Vagina (tissue), 2 donors: ENCODE data around the gene ZFP91. TPM values are rescaled to one million over a fixed set of nuclear protein-coding genes. Genes with fewer than 3 reads are reported as not detected.

Experiments used
- DNase-seq, 2 donors: peaks; one replicate each; pipeline ENCODE4 v3.0.0-alpha.2; 2017; ENCODE audit errors: extremely low spot score in 2 of 2
- H3K27ac ChIP-seq: fragments of 200-600 bp; sonication (generic); one replicate; pipeline ENCODE4 v1.5.1; 2019
- H3K27me3 ChIP-seq: fragments of 200-600 bp; sonication (generic); one replicate; pipeline ENCODE4 v1.5.1; 2019
- H3K36me3 ChIP-seq, 2 donors: fragments of 200-600 bp; sonication (generic); one replicate each; pipeline ENCODE4 v1.5.1; 2017 to 2019
- H3K4me1 ChIP-seq: fragments of 200-600 bp; sonication (generic); one replicate; pipeline ENCODE4 v1.5.1; 2019
- H3K4me3 ChIP-seq, 2 donors: fragments of 200-600 bp; sonication (generic); 1 replicate in 1 of 2; 2 replicates in 1 of 2; pipeline ENCODE4 v1.5.1; 2016 to 2019
- H3K9me3 ChIP-seq: fragments of 200-600 bp; sonication (generic); one replicate; pipeline ENCODE4 v1.5.1; 2019
- CTCF ChIP-seq, 3 experiments: fragments of 450-650 bp in 2 of 3; fragments of 200-600 bp in 1 of 3; sonication (generic) in 1 of 3; IDR thresholded peaks; one replicate each; pipeline ENCODE4 v1.5.1; 2017 to 2019; ENCODE audit warnings: antibody characterized with exemption in 3 of 3, mild to moderate bottlenecking in 2 of 3, moderate library complexity in 2 of 3
- POLR2A ChIP-seq, 2 donors: fragments of 450-650 bp; IDR thresholded peaks; one replicate each; pipeline ENCODE4 v1.6.1; 2017; ENCODE audit warnings: antibody characterized with exemption in 2 of 2, mild to moderate bottlenecking in 2 of 2, moderate library complexity in 2 of 2
- POLR2AphosphoS5 ChIP-seq, 2 donors: sonication (generic); formaldehyde crosslinking; IDR thresholded peaks; one replicate each; pipeline ENCODE4 v1.9.0; 2017; ENCODE audit warnings: antibody characterized with exemption in 2 of 2, mild to moderate bottlenecking in 2 of 2, low read depth in 1 of 2; ENCODE audit not compliant: insufficient read depth in 1 of 2
- intact Hi-C: fragments of 100-400 bp; cut with DNase I; formaldehyde crosslinking; loops from one replicate; pipeline ENCODE4 v1.15.1; 2023
- total RNA-seq: library from RNA; depleted of rRNA; stranded (reverse); fragments of >200 nt; gene quantifications from one replicate; pipeline ENCODE4 v1.2.3, GENCODE V29; 2016

The ZFP91 gene
- total RNA-seq, 1 donor from 2014 or later, result 35.4 TPM

GRCh38 chr11:58597486-58598144 lies 18.8 kb downstream of the ZFP91 start:
- no peak for TF ChIP-seq CTCF (IDR thresholded peaks at IDR 0.05)
- no peak for TF ChIP-seq POLR2A (IDR thresholded peaks at IDR 0.05)
- TF ChIP-seq POLR2AphosphoS5 (IDR thresholded peaks at IDR 0.05; ENCODE audit: insufficient read depth in 1 of 2, low read depth in 1 of 2), result no peak
- Histone ChIP-seq H3K9me3 (no peaks in the 10 kb centered on the region), H3K27me3 (no peaks in the 10 kb centered on the region), H3K4me3 (no peak overlapping the region), H3K27ac (no peak overlapping the region), H3K4me1 (peaks cover 14% of the 10 kb centered on the region), H3K36me3 (no peaks in the 10 kb centered on the region)
- intact Hi-C loops, result no loop called here
- no peak for DNase-seq

GRCh38 chr11:58600510-58600909 lies 21.6 kb downstream of the ZFP91 start:
- no peak for DNase-seq
- H3K36me3 ChIP-seq, result no peaks in the 10 kb centered on the region
- H3K27ac ChIP-seq, result no peak overlapping the region
- intact Hi-C loops, result no loop called here
- no peak overlapping the region for H3K4me3 ChIP-seq
- H3K27me3 ChIP-seq, result no peaks in the 10 kb centered on the region
- peaks cover 23% of the 10 kb centered on the region for H3K4me1 ChIP-seq
- no peaks in the 10 kb centered on the region for H3K9me3 ChIP-seq
- TF ChIP-seq POLR2AphosphoS5 (IDR thresholded peaks at IDR 0.05; ENCODE audit: insufficient read depth in 1 of 2, low read depth in 1 of 2) (no peak), CTCF (IDR thresholded peaks at IDR 0.05) (no peak), POLR2A (IDR thresholded peaks at IDR 0.05) (no peak)

- Histone ChIP-seq H3K27me3 (no peaks in the 10 kb centered on the region), H3K27ac (no peak overlapping the region), H3K9me3 (no peaks in the 10 kb centered on the region), H3K4me1 (peaks cover 11% of the 10 kb centered on the region), H3K36me3 (peaks cover 0 to 24% of the 10 kb centered on the region in 2 donors), H3K4me3 (no peak overlapping the region)
- TF ChIP-seq POLR2AphosphoS5 (IDR thresholded peaks at IDR 0.05; ENCODE audit: insufficient read depth in 1 of 2, low read depth in 1 of 2), result no peak
- TF ChIP-seq POLR2A (IDR thresholded peaks at IDR 0.05), result no peak
- TF ChIP-seq CTCF (IDR thresholded peaks at IDR 0.05), result no peak
- DNase-seq, result no peak
- intact Hi-C loops, result no loop called here
Observed at GRCh38 chr11:58606930-58607714, 28.3 kb downstream of the ZFP91 start.

GRCh38 chr11:58608331-58608730 lies 29.5 kb downstream of the ZFP91 start:
- no peaks in the 10 kb centered on the region for H3K9me3 ChIP-seq
- no peaks in the 10 kb centered on the region for H3K27me3 ChIP-seq
- peaks cover 0 to 36% of the 10 kb centered on the region in 2 donors for H3K36me3 ChIP-seq
- no peak overlapping the region for H3K4me3 ChIP-seq
- intact Hi-C loops, result no loop called here
- no peak overlapping the region for H3K27ac ChIP-seq
- TF ChIP-seq POLR2A (IDR thresholded peaks at IDR 0.05) (no peak), POLR2AphosphoS5 (IDR thresholded peaks at IDR 0.05; ENCODE audit: insufficient read depth in 1 of 2, low read depth in 1 of 2) (no peak), CTCF (IDR thresholded peaks at IDR 0.05) (no peak)
- DNase-seq, result no peak
- peaks cover 11% of the 10 kb centered on the region for H3K4me1 ChIP-seq

- H3K9me3 ChIP-seq, result no peaks in the 10 kb centered on the region
- H3K27ac ChIP-seq, result no peak overlapping the region
- no peak overlapping the region for H3K4me3 ChIP-seq
- TF ChIP-seq CTCF (IDR thresholded peaks at IDR 0.05), result no peak
- no peak for TF ChIP-seq POLR2AphosphoS5 (IDR thresholded peaks at IDR 0.05; ENCODE audit: insufficient read depth in 1 of 2, low read depth in 1 of 2)
- no peak for TF ChIP-seq POLR2A (IDR thresholded peaks at IDR 0.05)
- H3K36me3 ChIP-seq, result peaks cover 0 to 50% of the 10 kb centered on the region in 2 donors
- H3K27me3 ChIP-seq, result no peaks in the 10 kb centered on the region
- intact Hi-C loops, result no loop called here
- no peak for DNase-seq
- H3K4me1 ChIP-seq, result peaks cover 10% of the 10 kb centered on the region
Observed at GRCh38 chr11:58609723-58610122, 30.9 kb downstream of the ZFP91 start.
